Measurements from ENCODE around the gene IFITM5.

GRCh38 chr11:327581-327923 is 28.2 kb upstream of the IFITM5 start:
- TF ChIP-seq CTCF (IDR thresholded peaks at IDR 0.05) = no peak
- TF ChIP-seq POLR2AphosphoS5 (IDR thresholded peaks at IDR 0.05; ENCODE audit: low read depth, low read length) = no peak
- TF ChIP-seq REST (IDR thresholded peaks at IDR 0.05; ENCODE audit: insufficient read depth in 1 of 2, low read depth in 2 of 2, low read length in 1 of 2) = no peak
